HUDEP-2 (cell line): ENCODE measurements around the gene SEMA3F.

Source experiments
- DNase-seq, 76 experiments: peaks; one replicate each; lab custom pipeline; 2025; ENCODE audit not compliant: unreplicated experiment in 76 of 76; lab: John Stamatoyannopoulos, UW

The SEMA3F gene

DNA sequence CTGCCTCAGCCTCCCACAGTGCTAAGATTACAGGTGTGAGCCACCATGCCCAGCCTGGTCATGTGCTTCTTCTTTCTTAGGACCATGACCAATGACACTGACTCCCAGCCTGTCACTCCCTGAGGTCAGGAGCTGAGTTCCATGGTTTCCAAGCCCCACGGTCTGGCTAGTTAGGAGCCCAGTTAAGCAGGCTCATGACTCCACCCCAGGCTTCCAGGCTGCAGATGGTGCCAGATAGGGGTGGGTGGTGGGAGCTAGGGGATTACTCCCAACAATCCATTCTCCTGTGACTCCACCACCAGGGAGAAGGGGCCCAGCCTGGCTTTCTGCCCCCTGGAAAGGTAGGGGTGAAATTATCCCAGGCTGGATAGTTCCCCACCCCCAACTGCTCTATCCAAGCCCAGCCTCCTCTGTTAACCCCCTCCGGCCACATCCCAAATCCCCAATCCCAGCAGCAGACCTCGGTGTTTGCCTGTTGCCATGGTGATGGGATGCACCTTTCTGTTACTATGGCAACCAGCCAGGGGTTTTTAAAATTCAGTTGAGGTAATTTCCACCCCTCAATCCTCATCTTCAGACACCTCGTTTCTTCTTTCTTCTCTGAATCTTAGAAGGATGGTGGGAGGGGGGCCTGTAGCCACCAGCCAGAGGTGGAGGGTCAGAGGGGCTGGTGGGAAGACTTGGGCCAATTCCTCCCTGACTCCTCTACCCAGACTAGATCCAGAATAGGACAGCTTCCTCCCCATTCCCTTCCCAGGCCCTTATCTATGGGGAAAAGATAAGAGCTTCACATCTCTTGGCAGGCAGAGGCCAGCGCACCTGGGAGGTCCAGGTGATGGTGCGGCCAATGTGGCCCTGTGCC, 22.5 kb upstream of the SEMA3F start:
- no peak for DNase-seq

DNA sequence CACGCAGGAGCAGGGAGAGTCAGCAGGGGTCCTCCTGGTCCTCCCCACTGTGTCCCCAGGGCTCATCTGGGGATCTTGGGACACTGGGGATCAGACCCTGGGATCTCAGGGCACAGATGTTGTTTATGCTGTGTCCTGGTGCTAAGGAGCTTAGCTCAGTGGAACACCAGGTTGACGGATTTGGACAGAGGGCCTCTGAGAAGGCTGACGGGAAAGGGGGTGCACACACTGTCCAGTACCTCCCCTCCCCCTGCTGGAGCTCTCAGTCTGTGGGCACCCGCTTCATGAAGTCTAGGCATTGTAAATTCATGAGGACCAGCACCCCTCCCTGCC, 21.9 kb upstream of the SEMA3F start:
- no peak for DNase-seq

DNA sequence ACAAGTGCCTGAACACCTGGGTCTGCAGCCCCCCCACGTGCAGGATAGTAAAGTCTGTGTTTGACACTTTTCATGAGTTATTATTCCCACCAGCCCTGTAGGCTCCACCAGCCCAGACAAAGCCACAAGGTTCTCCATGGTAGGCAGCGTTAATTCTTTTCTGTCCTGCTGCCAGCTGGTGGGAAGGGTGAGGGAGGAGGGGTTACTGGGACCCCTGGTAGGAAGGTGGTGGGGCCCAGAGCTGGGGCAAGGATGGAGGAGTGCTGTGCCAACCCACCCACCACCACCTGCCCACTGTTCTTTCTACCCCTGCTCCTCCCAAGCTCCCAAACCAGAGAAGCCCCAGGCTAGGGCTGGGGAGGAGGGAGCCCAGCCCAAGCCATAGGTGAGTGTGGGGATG, 20.8 kb upstream of the SEMA3F start:
- no peak for DNase-seq

DNA sequence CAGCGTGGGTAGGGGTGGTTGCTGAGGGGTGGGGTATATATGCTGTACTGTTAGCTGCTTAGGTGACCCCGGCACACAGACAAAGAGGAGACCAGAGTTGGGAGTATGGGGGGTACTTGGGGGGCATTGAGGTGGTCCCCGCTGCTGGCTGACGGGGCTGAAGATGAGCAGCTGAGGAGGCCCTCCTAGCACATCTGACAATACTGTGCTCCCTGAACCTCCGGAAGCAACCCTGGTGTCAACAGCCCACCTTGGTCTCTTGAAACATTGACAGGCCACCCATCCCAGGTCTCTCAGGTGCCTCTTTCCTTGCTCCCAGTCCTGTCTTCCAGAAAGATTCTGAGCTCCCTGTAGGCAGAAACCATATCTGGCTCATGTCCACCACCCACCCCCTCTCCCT, 19.2 kb upstream of the SEMA3F start:
- no peak for DNase-seq

DNA sequence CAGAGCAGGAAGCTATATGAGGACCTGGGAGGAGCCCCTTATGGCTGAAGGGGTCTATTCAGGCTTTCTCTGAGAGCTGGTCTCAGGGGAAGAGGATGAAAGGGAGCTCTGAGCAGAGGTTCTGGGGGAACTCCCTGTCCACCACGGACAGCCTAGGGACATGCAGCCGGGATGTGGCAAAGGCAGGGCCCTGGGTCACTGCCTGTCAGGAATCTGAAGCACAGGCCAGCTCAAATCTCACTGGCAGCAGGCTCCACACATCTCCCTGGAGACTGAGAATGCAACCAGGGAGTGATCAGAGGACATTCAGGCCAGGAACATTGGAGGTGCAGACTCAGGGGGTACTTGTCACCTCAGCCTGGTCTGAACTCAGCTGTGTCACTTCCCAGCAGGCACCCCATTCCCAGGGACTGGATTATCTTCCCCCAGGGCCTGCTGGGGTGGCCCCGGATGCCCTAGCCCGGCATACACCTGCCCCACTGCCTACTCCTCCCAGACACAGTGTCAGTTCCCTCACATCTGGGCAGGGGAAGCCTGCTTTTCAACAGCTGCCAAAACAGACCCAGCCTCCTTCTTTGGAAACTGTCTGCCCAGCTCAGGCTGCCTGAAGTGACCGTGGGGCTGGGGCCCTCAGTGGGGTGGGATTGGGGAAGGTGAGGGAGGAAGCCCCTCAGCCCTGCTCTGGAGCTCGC, 18.3 kb upstream of the SEMA3F start:
- no peak for DNase-seq

DNA sequence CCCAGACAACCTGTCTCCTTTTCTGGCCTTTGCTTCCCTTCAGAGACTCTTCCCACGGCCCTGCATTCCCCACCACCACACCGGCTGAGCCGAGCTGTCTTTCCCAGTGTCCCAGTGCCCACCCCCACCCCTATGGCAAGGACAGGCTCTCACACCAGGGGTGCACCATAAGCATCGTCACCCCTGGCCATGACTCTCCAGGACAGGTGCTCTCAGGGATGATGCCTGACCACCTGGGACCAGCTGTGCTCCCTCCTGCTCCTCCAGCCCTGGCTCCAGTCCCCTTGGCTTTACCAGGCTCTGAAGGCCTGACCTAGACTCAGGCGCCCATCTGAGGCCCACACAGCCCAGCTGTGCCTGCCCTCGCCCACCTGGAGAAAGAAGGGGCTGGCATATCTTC, 17.6 kb upstream of the SEMA3F start:
- DNase-seq = no peak

DNA sequence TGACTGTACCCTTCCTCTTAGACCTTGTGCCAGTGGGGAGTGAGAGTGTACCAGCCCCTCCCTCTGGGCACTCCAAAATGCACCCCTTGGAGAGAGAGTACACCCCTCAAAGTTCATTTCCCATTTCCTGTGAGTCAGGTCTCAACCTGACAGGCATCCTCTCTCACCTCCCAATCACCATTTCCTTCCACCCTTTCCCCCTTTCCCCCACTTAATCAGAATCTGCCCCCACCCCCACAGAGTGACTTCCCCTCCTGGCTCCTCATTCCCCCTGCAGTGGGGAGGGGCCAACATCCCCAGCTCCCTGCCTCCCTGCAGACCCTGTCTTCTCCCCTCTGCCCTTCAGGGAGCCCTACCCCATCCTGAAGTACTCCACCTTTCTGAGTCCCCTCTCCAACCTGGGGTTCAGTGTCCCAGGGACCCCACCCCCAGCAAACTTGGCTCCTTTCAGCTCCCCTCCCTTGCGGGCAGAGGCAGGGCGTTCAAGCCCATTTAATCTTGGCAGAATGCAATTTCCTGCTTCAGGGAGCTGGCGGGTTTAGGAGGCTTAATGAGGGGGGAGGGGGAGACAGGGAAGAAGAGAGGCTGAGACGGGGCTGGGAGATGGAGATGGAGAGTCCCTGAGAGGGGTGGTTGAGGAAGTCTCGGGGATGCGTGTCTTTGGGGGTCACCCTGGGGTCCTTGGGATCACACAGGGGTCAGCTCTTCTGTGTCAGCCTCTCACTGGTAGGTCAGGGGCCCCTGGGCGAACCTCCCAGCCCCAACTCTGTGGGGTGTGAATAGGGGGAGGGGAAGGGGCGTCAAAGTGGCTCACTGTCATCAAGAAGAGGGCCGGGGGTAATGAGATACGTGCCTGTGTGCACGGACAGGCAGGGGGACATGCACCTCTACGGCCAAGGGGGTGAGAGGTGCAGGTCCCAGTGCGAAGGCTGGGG, 16.6 kb upstream of the SEMA3F start:
- no peak for DNase-seq

DNA sequence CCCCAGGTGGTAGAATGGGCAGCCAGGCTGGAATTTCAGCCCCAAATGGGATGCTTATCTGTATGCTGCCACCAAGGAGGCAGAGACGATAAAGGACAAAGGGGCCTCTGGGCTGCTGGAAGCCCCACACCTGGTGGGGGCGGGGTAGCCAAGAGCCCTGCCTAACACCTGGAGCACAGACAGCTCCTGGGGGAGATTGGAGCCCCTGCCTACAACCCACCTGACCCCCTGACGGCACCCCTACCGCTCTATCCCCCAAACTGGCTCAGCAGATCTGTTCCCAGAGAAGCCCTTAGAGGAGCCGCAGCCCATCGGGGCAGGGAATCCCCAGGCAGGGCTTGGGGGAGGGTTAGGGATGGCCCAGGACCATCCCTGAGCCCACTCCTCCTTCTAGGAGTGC, 15.8 kb upstream of the SEMA3F start:
- DNase-seq = no peak

DNA sequence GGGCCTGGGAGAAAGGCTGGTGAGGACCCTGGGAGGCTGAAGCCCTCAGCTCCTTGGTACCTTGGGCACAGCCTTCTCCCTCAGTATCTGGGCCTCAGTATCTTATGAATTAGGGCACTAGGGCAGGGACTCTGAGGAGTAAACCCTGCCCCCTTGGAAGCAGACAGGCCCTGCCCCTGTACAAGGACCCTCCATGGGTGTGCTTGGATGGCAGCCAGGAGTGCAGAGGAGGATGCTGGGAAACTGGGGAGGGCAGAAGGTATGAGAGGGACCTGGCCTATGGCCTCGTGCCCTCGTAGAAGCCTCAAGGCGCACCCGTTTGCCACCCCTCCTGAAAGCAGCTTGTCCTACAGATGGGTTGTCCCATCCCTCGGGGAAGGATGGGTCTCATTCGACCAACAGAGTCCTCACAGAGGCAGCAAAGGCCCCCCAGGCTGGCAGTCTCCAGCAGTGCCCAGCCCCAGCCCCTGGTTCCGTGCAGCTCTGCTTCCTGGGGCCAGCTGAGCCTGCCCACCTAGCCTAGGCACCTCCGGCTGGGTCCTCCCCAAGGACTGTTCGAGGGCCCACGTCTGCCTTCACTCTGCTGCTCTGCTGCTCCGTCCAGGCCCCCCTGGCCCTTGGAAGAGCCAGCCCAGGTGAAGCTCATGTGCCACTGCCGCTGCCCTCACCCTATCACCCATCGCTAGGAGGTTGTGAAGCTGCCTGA, 15.3 kb upstream of the SEMA3F start:
- DNase-seq = no peak

DNA sequence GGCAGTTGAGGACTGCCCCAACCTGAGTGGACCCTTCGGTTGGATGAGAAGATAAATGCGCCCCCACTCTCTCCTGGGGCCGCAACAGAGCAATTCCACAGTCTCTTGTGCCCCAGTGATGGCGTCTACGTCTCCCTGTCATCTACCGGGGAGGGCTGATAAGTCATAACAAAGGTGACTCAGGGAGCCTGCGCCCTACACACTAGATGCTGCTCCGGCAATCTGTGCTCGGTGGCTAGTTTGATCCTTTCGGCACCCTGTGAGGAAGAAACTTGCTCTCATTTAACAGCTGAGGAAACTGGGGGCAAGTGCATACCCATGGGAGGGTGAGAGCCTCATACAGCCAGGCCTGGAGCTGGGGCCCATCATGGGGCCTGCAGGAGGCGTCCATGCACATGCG, 14.1 kb upstream of the SEMA3F start:
- DNase-seq = no peak

DNA sequence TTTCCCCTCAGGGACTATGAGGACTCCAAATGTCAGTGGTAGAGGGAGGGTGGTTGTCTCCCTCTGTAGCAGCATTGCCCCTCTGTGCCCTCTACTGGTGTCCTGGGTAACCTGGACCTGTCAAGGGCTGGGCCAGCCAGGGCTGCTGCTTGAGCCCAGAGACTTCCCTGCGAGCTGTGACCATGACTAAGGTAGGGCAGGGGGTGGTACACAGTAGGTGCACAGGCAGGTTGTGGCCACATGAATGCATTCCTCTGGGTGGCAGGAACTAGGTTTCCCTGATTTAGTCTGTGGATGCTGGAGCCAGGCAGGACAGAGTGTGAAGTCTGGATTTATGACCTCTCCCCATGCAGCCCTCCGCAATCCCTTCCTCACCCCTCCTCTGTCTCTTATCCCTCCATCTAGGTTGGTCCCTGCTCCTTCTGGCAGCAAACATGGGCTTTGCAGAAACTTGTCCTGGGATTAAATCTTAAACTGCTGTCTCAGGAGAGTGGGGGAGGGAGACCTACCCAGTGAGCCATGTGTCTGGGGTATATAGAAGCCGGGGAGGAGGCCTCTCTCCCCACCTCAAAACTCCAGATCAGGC, 8.7 kb upstream of the SEMA3F start:
- DNase-seq = no peak

DNA sequence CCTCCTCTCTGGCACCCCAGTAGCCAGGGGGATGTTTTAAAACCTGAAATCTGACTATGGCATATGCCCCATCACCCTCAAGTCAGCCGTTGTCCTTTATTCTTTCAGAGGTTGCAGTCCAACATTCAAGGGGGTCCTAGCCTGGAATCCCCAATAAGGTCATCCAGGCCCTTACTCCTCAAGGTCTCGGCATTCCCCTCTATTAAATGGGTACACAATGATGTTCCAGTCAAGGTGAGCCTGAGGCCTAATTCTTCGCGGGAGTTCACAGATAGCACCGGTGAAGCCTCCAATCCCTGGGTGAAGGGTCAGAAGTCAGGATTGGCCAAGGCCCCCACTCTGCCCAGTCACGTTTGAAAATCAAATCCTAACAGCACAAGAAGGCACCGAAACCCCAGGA, 8.1 kb upstream of the SEMA3F start:
- DNase-seq = no peak

DNA sequence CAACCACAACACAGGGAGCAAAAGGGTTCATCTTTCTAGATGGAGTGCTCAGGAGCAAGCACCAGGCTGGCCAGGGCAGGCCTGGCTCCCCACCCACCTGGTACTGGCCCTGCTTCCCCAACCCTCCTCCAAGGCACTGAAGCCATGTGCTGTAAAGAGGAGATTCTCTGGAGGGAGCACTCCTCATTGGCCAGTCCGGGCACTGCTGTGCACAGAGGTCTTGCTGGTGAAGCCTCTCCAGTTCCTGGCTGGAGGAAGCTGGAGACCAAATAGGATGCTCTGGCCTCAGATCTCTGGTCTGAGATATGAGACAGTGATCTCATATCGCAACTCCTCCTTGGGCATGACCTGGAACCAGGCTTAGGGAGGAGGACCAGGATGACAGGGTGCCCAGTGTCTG, 7.7 kb upstream of the SEMA3F start:
- DNase-seq = no peak

DNA sequence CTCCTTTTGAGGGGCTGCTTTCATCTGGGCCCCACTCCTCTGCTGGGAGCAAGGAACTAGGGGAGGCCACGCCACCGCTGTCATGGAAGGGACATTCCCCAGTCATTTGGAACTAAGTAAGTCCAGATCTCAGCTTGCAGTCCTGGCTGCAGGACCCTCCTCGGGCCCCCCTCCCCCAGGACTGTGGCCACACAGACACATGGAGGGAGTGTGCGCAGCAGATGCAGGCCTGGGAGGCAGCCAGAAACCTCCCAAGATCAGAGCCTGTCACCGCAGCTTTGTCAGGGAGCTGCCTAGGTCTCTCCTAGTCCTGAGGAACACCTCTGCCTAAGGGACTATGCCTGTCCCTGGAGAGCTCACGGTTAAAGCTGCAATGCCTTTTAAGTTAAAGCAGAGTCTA, 7.3 kb upstream of the SEMA3F start:
- no peak for DNase-seq

DNA sequence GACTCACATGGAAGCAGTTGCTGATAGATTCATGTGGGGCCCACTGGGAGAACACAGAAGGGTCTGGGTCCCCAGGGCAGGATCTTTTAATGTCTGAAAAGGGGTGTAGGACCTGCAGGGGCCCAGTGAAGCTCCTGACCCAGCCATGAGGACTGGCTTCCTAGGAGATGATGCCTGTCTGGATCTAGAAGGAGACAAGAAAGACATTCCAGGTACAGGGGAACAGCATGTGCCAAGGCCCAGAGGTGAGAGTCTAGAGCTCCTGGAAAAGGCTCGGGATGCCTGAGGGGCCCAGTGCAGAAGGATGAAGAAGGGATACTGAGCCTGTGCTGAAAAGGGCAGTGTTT, 4.7 kb upstream of the SEMA3F start:
- no peak for DNase-seq

DNA sequence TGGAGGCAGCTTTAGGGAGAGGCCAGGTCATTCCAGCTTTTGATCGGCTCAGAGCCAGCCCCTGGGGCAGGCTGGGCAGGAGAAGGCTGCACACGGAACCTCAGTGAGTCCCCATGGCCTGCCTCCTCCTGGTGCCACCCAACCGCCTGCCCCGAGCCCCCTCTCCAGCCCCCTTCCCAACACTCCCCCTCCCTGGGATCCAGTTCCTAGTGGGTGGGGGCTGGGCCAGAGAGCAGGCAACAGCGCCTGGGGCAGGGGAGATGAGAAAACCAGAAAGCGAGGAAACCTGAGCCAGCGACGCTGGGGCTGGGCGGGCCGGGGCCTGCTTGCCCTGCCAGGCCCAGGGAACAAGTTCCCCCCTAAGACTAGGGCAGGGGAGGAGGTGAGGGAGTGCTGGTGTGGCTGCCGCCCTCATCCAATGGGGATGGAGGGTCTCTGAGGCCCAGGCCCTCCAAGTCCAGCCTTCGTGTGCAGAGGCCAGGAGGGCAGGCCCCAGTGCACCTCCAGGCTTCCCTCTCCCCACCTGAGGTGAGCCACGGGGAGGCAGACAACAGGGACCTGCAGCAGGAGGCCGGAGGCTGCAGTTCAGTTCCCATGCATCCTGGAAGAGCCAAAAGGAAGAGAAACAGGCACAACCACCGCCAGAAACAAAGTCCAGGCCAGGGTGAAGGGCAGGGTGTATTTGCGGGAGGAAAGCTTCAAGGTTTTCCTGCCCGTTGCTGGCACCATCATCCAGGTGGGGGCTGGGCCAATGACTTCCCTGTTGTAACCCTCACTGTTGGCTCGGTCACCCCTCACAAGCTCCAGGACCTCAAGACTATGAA, 4.0 kb upstream of the SEMA3F start:
- DNase-seq = no peak

DNA sequence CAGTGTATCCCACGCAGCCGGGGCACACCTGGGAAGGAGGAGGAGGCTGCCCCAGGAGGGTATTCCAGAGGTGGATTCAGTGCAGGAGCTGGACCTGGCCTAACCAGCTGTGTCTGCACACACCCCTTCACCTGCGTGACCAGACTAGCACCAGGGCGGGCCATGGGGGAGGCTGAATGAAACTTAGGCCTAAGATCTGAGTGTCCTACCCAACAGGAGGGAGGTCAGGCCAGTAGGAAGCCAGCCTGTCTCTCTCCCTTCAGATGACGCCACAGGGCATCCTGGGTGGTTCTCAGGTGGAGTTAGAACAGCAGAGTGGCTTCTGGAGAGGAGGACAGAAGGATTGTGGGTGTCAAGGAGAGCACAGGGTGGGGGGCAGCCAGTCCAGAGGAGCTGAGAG, 3.4 kb upstream of the SEMA3F start:
- DNase-seq = no peak

DNA sequence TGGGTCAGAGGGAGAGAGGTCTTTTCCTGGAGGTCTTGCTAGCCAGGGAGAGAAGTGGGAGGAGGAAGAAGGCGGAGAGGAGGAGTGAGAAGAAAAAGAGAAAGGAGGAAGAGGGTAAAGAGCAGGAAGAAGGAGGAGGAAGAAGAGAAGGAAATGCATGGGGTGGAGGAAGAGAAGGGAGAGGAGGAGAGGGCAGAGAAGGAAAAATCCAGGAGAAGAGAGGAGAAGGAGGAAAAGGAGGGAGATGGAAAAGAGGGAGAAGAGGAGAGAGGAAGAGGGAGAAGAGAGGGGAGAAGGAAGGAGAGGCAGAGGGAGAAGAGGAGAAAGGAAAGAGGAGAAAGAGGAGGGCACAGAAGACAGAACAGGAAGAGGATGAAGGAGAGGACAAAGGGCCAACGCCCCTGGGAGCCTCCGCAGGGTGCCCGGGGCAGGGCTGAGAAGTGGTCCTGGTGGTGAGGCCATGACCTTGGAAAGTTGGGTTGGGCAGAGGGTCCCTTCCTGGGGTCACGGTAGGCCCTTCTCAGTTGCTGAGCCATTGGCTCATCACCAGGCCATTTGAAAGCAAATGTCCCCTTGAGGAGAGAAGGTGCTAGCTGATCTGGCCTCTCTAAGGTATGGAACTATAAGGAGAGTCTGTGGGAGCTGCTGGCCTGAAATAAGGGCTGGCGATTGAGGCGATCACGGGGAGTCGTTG, 1.2 kb upstream of the SEMA3F start:
- DNase-seq = no peak

DNA sequence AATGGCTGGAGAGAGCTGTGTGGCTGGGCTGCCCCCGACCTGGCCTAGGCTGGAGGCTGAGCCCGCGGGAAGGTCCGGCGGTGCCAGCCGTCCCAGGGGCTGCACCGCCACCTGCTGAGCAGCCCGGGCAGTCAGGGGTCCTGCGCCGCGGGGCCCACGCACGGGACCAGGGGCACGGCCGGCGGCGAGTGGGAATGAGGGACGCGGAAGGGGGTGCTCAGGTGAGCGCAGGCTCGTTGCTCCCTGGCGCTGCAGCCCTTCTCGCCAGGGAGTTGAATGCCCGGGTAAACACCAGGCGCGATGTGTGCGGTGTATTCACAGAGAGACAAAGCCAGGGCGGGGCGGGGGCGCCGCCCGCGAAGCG, 666 bp upstream of the SEMA3F start:
- DNase-seq = peak in 2 of 76 experiments; percentile 48 to 63
